NCI-H1417 treated with DMSO at 0.1 percent for 48 hours (cell line): ENCODE measurements around the gene OPHN1.
"Not testable (repeated sequence)": the region's sequence is repeated elsewhere in the genome, so short reads cannot be mapped to it uniquely, and the experiment has no call there.

ENCODE experiments used
- DNase-seq: peaks from one replicate; lab custom pipeline; 2025; lab: John Stamatoyannopoulos, UW

OPHN1 gene

DNA sequence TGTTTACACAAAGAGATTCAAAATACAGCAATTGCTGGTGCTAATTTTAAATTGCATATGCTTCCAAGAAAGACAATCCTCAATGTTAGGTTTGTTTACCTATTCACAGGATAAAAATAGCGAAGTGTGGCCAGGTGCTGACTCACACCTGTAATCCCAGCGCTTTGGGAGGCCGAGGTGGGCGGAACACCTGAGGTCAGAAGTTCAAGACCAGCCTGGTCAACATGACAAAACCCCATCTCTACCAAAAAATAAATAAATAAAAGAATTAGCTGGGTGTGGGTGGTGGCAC is 77.7 kb downstream of the OPHN1 start:
- DNase-seq: no peak

DNA sequence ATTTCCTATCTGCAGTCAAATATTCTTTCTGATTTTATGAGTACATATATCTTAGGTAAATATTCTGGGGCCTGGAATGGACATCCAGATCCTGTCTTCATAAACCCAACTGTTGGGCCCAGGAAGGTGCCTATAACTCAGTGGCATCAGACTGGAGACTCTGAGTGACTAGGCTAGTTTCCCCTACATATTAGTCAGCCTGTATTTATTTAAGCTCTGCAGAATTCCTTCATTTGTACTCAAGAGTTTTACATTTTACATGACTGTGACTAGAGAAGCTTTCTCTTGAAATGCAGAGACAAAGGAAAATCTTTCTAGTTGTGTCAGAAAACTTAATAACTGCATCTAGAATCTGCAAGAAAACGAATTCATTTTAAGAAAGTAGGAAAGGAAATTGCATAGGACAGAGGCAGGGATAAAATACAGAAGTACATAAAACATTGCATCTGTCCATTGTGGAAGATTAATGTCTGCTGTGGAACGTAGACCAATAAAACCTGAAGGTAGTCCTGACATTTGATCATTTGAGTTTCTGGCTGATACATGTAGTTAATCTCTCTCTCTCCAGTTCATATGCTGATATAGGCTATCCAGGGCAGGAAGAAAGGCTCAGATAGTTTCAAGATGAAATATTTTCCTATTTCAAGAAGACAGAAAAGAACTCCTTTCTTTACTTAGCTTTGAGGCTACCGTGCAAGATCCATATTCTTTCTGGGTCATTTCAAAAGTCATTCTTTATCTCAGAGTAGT is 78.2 kb downstream of the OPHN1 start:
- DNase-seq: no peak

GRCh38 chrX:68345025-68345424 is 88.3 kb downstream of the OPHN1 start:
- no peak for DNase-seq

DNA sequence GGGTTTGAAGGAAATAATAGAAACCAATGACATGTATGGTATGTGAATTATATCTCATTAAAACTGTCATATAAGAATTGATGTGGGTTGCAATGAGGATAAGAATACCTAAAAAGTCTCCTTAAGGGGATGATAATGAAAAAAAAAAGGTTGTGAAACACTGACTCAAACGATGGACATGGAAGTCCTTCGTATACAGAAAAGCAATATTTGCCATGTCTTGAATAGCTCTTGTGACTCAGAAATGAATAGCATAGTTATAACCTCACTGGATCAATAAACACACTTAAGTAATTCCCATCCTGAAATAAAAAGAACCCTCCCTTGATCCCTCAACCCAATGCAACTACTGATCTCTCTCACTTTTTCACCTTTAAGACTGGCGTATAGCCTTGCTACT is 89.7 kb downstream of the OPHN1 start:
- DNase-seq: no peak

DNA sequence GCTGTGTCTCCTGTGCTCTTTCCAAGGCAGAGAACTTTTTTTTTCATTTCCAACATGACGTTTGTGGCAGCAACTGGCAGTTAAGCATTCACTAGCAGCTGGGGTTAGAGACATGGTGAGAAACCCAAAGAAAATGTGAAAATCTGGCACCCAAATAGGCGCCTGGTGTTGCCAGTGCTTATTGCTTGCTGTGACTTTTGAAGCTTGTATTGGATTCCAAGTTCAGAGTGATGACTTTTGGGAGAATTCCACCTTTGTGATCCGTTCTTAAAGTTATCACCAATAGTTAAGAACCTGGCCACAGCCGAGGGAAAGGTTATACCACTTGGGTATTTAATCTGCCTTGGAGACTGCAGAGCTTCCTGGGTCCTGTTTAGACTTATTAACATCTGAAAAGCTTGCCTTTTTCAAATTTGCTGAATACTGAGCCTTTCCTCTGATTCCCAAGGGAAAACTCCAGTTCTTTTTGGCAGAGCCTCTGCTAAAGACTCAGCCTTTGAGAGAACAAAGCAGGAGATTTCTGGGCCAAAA is 101.0 kb downstream of the OPHN1 start:
- DNase-seq: no peak

DNA sequence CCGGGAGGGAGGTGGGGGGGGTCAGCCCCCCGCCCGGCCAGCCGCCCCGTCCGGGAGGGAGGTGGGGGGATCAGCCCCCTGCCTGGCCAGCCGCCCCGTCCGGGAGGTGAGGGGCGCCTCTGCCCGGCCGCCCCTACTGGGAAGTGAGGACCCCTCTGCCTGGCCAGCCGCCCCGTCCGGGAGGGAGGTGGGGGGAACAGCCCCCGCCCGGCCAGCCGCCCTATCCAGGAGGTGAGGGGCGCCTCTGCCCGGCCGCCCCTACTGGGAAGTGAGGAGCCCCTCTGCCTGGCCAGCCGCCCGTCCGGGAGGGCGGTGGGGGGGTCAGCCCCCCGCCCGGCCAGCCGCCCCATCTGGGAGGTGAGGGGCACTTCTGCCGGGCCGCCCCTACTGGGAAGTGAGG is 106.5 kb downstream of the OPHN1 start:
- DNase-seq: not testable (repeated sequence)

DNA sequence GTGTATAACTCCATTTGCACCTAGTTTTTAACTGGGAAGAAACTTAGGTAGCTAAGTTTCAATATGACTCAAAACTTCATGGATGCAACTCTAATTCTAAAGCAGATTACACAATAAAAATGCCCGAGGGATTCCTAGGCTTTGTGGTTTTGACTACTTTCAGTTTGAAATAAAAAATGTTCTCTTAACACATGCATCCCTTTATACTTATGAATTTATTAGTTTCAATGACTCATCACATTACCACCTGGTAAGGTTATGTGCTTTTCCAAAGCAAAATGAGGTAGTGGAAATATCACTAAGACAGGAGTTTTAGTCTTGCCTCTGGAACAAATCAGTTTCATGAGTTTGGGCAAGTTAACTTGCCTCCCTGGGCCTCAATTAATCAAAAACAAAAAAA is 125.5 kb downstream of the OPHN1 start:
- no peak for DNase-seq

DNA sequence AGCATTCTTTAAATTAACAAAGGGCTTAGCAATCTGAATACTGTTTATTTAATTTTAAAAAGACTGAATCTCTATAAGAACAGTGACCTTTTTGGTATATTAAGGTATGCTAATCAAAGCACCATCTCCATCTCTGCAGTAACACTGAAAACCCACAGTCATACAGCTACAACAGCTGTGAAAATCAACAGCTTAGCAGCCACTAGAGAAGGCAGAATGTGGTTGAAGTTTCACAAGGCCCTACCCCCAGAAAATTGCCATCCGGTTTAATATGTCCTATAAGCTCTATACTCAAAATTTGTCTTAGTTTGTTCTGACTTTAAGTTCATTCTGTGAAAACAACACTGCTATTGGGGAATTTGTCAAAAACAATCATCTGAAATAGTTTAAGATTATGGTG is 128.7 kb downstream of the OPHN1 start:
- no peak for DNase-seq

GRCh38 chrX:68299898-68300297 is 133.4 kb downstream of the OPHN1 start:
- DNase-seq: no peak

DNA sequence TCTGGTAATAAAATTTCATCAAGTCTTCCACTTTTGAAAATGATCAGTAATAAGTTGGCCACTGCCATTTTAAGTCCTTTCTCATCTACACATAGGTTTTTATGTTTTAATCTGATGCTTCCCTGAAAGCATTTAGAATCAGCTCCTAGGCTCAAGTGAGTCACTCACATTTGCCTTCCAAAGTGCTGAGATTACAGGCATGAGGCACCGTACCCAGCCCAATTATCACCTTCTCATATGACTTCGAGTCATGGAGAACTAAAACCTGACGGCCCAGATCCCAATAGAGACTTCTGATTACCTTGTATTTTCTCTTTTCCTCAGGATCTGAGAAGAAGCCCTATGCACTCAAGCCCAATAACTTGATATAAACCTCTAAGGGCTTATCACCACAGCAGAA is 140.8 kb downstream of the OPHN1 start:
- no peak for DNase-seq

GRCh38 chrX:68288127-68288526 is 145.2 kb downstream of the OPHN1 start:
- no peak for DNase-seq

DNA sequence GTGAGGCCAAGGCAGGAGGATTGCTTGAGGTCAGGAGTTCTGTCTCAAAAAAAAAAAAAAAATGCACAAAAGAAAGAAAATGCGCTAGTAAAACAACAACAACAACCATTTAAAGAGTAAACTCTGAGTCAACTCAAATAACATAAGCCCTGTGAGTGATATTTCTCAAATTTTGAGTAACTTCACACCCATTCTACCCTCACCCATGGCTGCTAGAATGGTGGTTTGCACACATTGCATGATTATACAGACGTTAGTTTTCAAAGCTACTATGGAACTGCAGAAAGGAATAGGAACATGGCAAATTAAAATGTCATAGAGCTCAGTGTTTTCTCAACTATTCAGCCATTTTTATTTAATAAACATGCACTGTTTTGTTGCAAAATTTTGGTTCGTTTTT is 145.9 kb downstream of the OPHN1 start:
- no peak for DNase-seq

- no peak for DNase-seq
Observed at GRCh38 chrX:68286980-68287379, 146.3 kb downstream of the OPHN1 start.

DNA sequence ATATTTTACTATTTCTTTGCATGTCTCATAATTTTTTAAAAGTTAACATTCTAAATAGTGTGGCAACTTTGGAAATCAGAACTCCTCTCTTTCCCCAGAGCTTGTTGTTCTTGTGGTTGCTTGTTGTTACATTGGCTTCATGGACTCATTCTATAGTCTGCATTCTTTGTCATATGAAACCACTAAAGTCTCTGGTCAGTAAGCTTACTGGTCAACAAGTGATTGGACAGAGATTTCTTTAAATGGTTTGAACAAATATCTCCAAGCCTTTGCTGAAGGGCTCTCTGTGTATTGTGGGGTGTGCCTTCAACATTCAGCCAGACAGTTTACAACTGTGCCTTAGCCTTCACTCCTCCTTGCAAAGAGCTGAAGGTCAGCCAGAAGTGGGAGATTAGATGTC is 147.2 kb downstream of the OPHN1 start:
- DNase-seq: no peak

- no peak for DNase-seq
Observed at GRCh38 chrX:68284281-68284904, 148.9 kb downstream of the OPHN1 start.

DNA sequence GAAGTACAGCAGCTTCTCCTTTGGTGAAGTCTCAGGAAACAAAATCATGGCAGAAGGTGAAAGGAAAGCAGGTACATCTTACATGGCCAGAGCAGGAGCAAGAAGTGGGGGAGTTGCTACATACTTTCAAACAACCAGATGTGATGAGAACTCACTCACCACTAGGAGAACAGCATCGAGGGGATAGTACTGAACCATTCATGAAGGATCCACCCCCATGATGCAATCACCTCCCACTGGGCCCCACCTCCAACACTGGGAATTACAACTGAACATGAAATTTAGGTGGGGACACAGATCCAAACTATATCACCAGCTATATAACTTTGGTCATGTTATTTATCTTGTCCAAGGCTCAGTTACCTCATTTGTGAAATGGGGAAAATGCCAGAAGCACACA is 159.4 kb downstream of the OPHN1 start:
- DNase-seq: no peak

- not testable (repeated sequence) for DNase-seq
Observed at GRCh38 chrX:68264793-68265192, 168.5 kb downstream of the OPHN1 start.

GRCh38 chrX:68261060-68261672 is 172.1 kb downstream of the OPHN1 start:
- DNase-seq: no peak

DNA sequence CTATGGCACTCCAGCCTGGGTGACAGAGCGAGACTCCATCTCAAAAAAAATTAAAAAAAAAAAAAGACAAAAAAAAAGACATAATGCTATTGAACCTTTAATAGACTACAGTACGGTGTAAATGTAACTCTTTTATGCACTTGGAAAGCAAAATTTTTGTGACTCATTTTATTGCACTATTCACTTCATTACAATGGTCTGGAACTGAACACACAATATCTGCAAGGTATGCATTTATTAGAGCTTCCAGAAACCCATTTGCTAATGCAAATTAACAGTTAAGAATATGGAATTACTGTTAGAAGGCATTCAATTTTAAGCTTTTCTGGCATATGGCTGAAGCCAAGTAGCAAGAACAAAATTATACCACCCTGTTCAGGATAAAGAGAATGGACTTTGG is 176.3 kb downstream of the OPHN1 start:
- no peak for DNase-seq

GRCh38 chrX:68254738-68255645 is 178.3 kb downstream of the OPHN1 start:
- DNase-seq: no peak

DNA sequence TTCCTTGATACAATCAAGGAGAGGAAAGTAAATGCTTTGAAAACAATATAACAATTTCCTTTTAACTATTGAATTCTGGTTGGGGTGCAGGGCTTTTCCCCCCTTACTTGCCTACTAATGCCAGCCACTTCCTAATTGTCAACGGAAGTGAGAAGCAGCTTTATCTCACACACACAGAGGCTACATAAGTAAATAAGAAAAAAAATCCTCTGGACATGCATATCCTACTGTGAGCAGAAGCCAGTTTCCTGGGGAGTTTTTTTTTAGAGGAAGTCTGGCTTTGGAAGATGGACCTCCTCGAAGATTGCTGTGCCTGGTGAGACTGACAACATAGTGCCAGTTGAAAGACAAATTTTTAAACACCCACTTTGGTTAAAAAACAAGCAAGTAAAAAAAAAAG is 180.6 kb downstream of the OPHN1 start:
- no peak for DNase-seq

- DNase-seq: no peak
Observed at GRCh38 chrX:68249903-68250302, 183.4 kb downstream of the OPHN1 start.
